HEK293 (cell line): ENCODE results near the gene HIVEP2.

Experiments
- CTCF ChIA-PET: fragments of 350-600 bp; formaldehyde crosslinking; extraction: SDS; loops from one replicate; lab custom pipeline; 2021; ENCODE audit warnings: antibody characterized with exemption; lab: Yijun Ruan, JAX
- POLR2A ChIA-PET: fragments of 300-600 bp; formaldehyde crosslinking; extraction: SDS; loops from one replicate; lab custom pipeline; 2020; ENCODE audit warnings: antibody characterized with exemption, inconsistent platforms; lab: Yijun Ruan, JAX
- H3K27ac ChIP-seq: fragments of 200-500 bp; sonication (Bioruptor generic); 2 replicates; pipeline ENCODE4 v1.5.1; 2014; ENCODE audit warnings: low read depth, low read length, control low read depth, inconsistent platforms; ENCODE audit errors: extremely low read depth
- H3K36me3 ChIP-seq, 2 experiments: fragments of 200-500 bp in 1 of 2; sonication (Bioruptor generic) in 1 of 2; 1 replicate in 1 of 2; 2 replicates in 1 of 2; pipeline ENCODE4 v1.5.1; 2014 to 2017; ENCODE audit warnings: inconsistent platforms in 2 of 2, low read length in 2 of 2; ENCODE audit not compliant: control insufficient read depth in 2 of 2, insufficient read depth in 1 of 2
- H3K4me1 ChIP-seq: fragments of 200-500 bp; sonication (Bioruptor generic); 2 replicates; pipeline ENCODE4 v1.5.1; 2014; ENCODE audit warnings: mild to moderate bottlenecking, low read length, inconsistent platforms; ENCODE audit not compliant: control insufficient read depth, insufficient read depth
- H3K4me3 ChIP-seq: 2 replicates; pipeline ENCODE4 v1.5.1; 2011; ENCODE audit warnings: low read depth, mild to moderate bottlenecking, control low read depth, low read length, moderate library complexity
- H3K9me3 ChIP-seq: fragments of 200-500 bp; sonication (Bioruptor generic); 2 replicates; pipeline ENCODE4 v1.5.1; 2014; ENCODE audit warnings: low read depth, low read length, inconsistent platforms; ENCODE audit not compliant: control insufficient read depth, insufficient read depth
- BCL6B ChIP-seq: fragments of 450-650 bp; formaldehyde crosslinking; IDR thresholded peaks from 2 replicates; pipeline ENCODE4 v1.5.1; 2017; ENCODE audit warnings: missing biosample characterization, missing genetic modification characterization
- KLF1 ChIP-seq: fragments of 450-650 bp; formaldehyde crosslinking; IDR thresholded peaks from 2 replicates; pipeline ENCODE4 v1.5.1; 2016; ENCODE audit warnings: missing biosample characterization, missing genetic modification characterization
- KLF8 ChIP-seq: fragments of 450-650 bp; formaldehyde crosslinking; IDR thresholded peaks from 2 replicates; pipeline ENCODE4 v1.5.1; 2016; ENCODE audit warnings: missing biosample characterization, missing genetic modification characterization
- MZF1 ChIP-seq: fragments of 450-650 bp; formaldehyde crosslinking; IDR thresholded peaks from 2 replicates; pipeline ENCODE4 v1.5.1; 2017; ENCODE audit warnings: missing biosample characterization, missing genetic modification characterization, borderline replicate concordance
- OVOL3 ChIP-seq: fragments of 450-650 bp; formaldehyde crosslinking; IDR thresholded peaks from 2 replicates; pipeline ENCODE4 v1.5.1; 2016; ENCODE audit warnings: missing biosample characterization, missing genetic modification characterization
- RBAK ChIP-seq: fragments of 450-650 bp; formaldehyde crosslinking; IDR thresholded peaks from 2 replicates; pipeline ENCODE4 v1.5.1; 2016; ENCODE audit warnings: missing biosample characterization, missing genetic modification characterization
- TSHZ1 ChIP-seq: fragments of 450-650 bp; formaldehyde crosslinking; IDR thresholded peaks from 2 replicates; pipeline ENCODE4 v1.5.1; 2016; ENCODE audit warnings: missing biosample characterization, missing genetic modification characterization, borderline replicate concordance
- WT1 ChIP-seq: fragments of 450-650 bp; formaldehyde crosslinking; IDR thresholded peaks from 2 replicates; pipeline ENCODE4 v1.5.1; 2016; ENCODE audit warnings: missing biosample characterization, missing genetic modification characterization
- ZBTB49 ChIP-seq: fragments of 450-650 bp; formaldehyde crosslinking; IDR thresholded peaks from 2 replicates; pipeline ENCODE4 v1.5.1; 2016; ENCODE audit warnings: missing biosample characterization, missing genetic modification characterization, low read depth
- ZNF2 ChIP-seq: fragments of 450-650 bp; formaldehyde crosslinking; IDR thresholded peaks from 2 replicates; pipeline ENCODE4 v1.5.1; 2016; ENCODE audit warnings: missing biosample characterization, missing genetic modification characterization
- ZNF202 ChIP-seq: fragments of 450-650 bp; formaldehyde crosslinking; IDR thresholded peaks from 2 replicates; pipeline ENCODE4 v1.5.1; 2016; ENCODE audit warnings: missing biosample characterization, missing genetic modification characterization, borderline replicate concordance
- ZNF24 ChIP-seq: fragments of 450-650 bp; formaldehyde crosslinking; IDR thresholded peaks from 2 replicates; pipeline ENCODE4 v1.5.1; 2016; ENCODE audit warnings: missing biosample characterization, missing genetic modification characterization
- ZNF366 ChIP-seq: fragments of 450-650 bp; formaldehyde crosslinking; conservative IDR thresholded peaks from 2 replicates; pipeline ENCODE4 v1.5.1; 2016; ENCODE audit warnings: missing biosample characterization, missing genetic modification characterization
- ZNF544 ChIP-seq: fragments of 450-650 bp; formaldehyde crosslinking; IDR thresholded peaks from 2 replicates; pipeline ENCODE4 v1.5.0; 2017; ENCODE audit warnings: missing biosample characterization, missing genetic modification characterization
- ZNF585B ChIP-seq: fragments of 450-650 bp; formaldehyde crosslinking; IDR thresholded peaks from 2 replicates; pipeline ENCODE4 v1.5.1; 2016; ENCODE audit warnings: missing biosample characterization, missing genetic modification characterization
- ZNF701 ChIP-seq: fragments of 450-650 bp; formaldehyde crosslinking; IDR thresholded peaks from 2 replicates; pipeline ENCODE4 v1.5.1; 2016; ENCODE audit warnings: missing biosample characterization, missing genetic modification characterization
- ZNF747 ChIP-seq: fragments of 450-650 bp; formaldehyde crosslinking; IDR thresholded peaks from 2 replicates; pipeline ENCODE4 v1.5.1; 2016; ENCODE audit warnings: missing biosample characterization, missing genetic modification characterization

HIVEP2 gene

GRCh38 chr6:142756215-142756630, 188.8 kb downstream of the HIVEP2 start (continued):
- no peak for TF ChIP-seq TSHZ1 (tag by site-specific recombination)
- TF ChIP-seq RBAK (tag by site-specific recombination), result no peak
- TF ChIP-seq ZBTB49, result no peak
- no peak for TF ChIP-seq ZNF202 (tag by site-specific recombination)

- Histone ChIP-seq H3K27ac (no peak overlapping the region), H3K4me3 (no peak overlapping the region), H3K4me1 (no peaks in the 10 kb centered on the region), H3K9me3 (no peaks in the 10 kb centered on the region), H3K36me3 (peaks cover 0 to 20% of the 10 kb centered on the region in 2 experiments; a peak in 1 of 3 replicates)
- ChIA-PET POLR2A (no interaction called here), CTCF (no interaction called here)
- TF ChIP-seq WT1 (tag by site-specific recombination) (no peak), KLF8 (tag by site-specific recombination) (no peak)
Measured at GRCh38 chr6:142753196-142753595, 191.8 kb downstream of the HIVEP2 start.

GRCh38 chr6:142752348-142752747, 192.6 kb downstream of the HIVEP2 start:
- POLR2A ChIA-PET, result no interaction called here
- H3K4me1 ChIP-seq, result no peaks in the 10 kb centered on the region
- no peak overlapping the region for H3K4me3 ChIP-seq
- no peaks in the 10 kb centered on the region for H3K9me3 ChIP-seq
- peaks cover 0 to 14% of the 10 kb centered on the region in 2 experiments; a peak in 1 of 3 replicates for H3K36me3 ChIP-seq
- CTCF ChIA-PET, result interaction anchor here (0.6 to 1.0 kb wide), 2 partner anchors 130 to 275 kb away, joined by 3 to 4 read pairs; no protein-coding TSS in a partner anchor
- H3K27ac ChIP-seq, result no peak overlapping the region
- TF ChIP-seq OVOL3 (tag by site-specific recombination), result no peak
- TF ChIP-seq, all 188 proteins: peak for 0

- ChIA-PET CTCF (interaction anchor here (1.0 kb wide), 2 partner anchors 185 to 276 kb away, joined by 3 to 4 read pairs; no protein-coding TSS in a partner anchor), POLR2A (no interaction called here)
- no peaks in the 10 kb centered on the region for H3K4me1 ChIP-seq
- H3K4me3 ChIP-seq, result no peak overlapping the region
- peaks cover 0 to 11% of the 10 kb centered on the region in 2 experiments; a peak in 1 of 3 replicates for H3K36me3 ChIP-seq
- no peaks in the 10 kb centered on the region for H3K9me3 ChIP-seq
- H3K27ac ChIP-seq, result no peak overlapping the region
- TF ChIP-seq MZF1, result no peak
- no peak for TF ChIP-seq ZNF701
- TF ChIP-seq ZNF24 (tag by site-specific recombination), result no peak
- no peak for TF ChIP-seq TSHZ1 (tag by site-specific recombination)
- no peak for TF ChIP-seq ZNF544
- TF ChIP-seq KLF1 (tag by site-specific recombination), result no peak
- TF ChIP-seq ZNF2 (tag by site-specific recombination), result no peak
- TF ChIP-seq ZNF366, result no peak
- no peak for TF ChIP-seq ZNF585B (tag by site-specific recombination)
- TF ChIP-seq BCL6B (tag by site-specific recombination), result no peak
- no peak for TF ChIP-seq ZNF747
Measured at GRCh38 chr6:142751452-142751851, 193.5 kb downstream of the HIVEP2 start.
